Astrocyte of the cerebellum (primary cell): ENCODE measurements around the gene PLEKHM3.

Experiments
- DNase-seq: peaks from one replicate; pipeline ENCODE4 v3.0.0-alpha.2; 2011; ENCODE audit warnings: low read depth
- H3K4me3 ChIP-seq: 2 replicates; pipeline ENCODE4 v1.5.1; 2011; ENCODE audit warnings: mild to moderate bottlenecking, low read depth, low read length, moderate library complexity
- in situ Hi-C: cut with HindIII; loops from 2 replicates; pipeline ENCODE4 v1.10.0; 2017; ENCODE audit warnings: low sequenced_read_pairs
- TF ChIP-seq, protein P1 (sequence below): IDR thresholded peaks from 2 replicates; pipeline ENCODE4 v1.5.1; 2012; ENCODE audit warnings: low read length, low read depth, moderate library complexity, mild to moderate bottlenecking; ENCODE audit errors: missing control alignments

PLEKHM3 gene, protein sequence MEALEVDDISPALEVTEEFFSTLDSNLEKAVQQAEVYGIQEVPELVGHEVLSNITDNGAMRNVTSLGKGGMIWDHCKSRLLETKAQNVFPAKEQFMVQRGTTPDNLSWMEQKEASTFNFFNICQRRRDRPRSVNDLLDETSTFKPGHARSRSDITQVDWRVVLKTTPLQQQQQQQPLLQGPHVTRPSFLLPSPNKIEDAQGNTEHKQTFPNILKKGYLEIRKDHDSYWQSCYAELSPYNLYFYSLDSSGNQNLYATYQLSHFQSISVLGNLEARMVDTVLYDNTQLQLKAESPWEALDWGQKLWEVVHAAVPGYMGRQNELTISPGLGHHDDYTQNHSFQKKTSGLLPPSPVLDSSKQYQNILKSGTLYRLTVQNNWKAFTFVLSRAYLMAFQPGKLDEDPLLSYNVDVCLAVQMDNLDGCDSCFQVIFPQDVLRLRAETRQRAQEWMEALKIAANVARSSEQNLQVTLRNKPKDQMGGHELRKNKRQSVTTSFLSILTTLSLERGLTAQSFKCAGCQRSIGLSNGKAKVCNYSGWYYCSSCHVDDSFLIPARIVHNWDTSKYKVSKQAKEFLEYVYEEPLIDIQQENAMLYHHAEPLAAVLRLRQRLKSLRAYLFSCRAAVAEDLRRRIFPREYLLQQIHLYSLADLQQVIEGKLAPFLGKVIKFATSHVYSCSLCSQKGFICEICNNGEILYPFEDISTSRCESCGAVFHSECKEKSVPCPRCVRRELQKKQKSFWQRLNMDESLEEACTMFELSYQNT

GRCh38 chr2:208025037-208025813 lies at the start of gene PLEKHM3:
Gene PLEKHM3, minus strand, starts transcription at chr2:208025527. Its CDS starts 23,888 bp downstream, at chr2:208001639.
- peak within 1 kb of the TSS; percentile 79 for H3K4me3 ChIP-seq
- in situ Hi-C loops: loop anchor here (10.0 kb wide), 1 partner anchor 270 kb away; no protein-coding TSS in a partner anchor
- TF ChIP-seq, protein P1, sequence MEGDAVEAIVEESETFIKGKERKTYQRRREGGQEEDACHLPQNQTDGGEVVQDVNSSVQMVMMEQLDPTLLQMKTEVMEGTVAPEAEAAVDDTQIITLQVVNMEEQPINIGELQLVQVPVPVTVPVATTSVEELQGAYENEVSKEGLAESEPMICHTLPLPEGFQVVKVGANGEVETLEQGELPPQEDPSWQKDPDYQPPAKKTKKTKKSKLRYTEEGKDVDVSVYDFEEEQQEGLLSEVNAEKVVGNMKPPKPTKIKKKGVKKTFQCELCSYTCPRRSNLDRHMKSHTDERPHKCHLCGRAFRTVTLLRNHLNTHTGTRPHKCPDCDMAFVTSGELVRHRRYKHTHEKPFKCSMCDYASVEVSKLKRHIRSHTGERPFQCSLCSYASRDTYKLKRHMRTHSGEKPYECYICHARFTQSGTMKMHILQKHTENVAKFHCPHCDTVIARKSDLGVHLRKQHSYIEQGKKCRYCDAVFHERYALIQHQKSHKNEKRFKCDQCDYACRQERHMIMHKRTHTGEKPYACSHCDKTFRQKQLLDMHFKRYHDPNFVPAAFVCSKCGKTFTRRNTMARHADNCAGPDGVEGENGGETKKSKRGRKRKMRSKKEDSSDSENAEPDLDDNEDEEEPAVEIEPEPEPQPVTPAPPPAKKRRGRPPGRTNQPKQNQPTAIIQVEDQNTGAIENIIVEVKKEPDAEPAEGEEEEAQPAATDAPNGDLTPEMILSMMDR: no peak
- peak; percentile 61 for DNase-seq

DNA sequence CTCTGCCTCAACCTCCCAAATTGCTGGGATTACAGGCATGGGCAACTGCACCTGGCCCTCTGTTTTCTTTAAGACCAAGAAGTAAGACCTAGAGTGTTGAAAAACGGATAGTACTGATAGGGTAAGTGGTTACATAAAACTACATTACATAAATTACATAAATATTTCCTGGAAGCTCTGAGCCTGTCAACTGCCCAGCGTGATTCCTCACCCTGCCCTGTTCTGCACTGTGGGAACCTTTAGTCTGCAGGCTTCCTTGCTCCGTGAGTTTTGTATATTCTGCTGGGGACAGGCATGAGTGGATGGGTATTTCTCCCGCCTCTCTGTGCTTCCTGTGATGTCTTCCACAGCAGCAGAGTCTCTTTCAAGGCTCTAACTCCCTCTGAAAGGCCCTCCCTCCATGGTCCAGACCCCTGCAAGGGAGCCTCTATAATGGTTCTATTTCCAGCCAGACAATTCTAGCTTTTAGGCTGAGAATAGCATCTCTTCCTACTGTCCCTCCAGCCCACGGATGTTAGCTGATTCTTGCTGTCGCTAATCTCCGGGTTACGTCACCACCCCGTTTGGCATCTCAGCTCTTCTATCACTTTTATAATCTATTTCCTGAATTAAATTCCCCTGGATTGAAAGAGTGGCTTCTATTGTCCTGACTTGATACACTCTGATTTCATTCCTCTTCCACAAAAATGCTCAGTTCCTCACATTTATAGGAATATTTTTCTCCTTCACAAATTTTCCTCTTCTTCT lies 49.5 kb upstream of the PLEKHM3 start:
- TF ChIP-seq, protein P1: no peak
- no peak overlapping the region for H3K4me3 ChIP-seq
- DNase-seq: no peak
- in situ Hi-C loops: no loop called here

- TF ChIP-seq, protein P1: peak; percentile 35
- in situ Hi-C loops: no loop called here
- no peak overlapping the region for H3K4me3 ChIP-seq
- DNase-seq: peak; percentile 58
These were observed 47.0 kb upstream of the PLEKHM3 start for GRCh38 chr2:208072250-208072892.

DNA sequence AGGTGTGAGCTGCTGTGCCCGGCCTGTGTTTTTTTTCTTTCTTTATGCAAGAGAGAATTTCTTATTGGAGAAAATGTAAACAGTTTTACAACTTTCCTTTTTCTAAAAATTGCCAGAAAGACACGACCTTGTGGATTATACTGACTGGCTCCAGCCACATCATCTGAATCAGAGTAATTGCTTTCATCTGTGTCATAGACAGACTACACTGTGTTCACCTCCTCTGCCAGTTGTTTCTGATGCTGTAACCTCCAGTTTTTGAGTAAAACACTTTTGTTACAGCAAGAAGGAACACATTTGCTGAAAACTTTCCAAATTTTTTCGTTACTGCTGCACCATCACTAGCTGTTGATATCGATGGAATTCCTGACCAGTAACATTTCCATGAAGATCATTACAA lies 43.9 kb upstream of the PLEKHM3 start:
- H3K4me3 ChIP-seq: no peak overlapping the region
- no peak for DNase-seq
- in situ Hi-C loops: no loop called here
- TF ChIP-seq, protein P1: no peak

DNA sequence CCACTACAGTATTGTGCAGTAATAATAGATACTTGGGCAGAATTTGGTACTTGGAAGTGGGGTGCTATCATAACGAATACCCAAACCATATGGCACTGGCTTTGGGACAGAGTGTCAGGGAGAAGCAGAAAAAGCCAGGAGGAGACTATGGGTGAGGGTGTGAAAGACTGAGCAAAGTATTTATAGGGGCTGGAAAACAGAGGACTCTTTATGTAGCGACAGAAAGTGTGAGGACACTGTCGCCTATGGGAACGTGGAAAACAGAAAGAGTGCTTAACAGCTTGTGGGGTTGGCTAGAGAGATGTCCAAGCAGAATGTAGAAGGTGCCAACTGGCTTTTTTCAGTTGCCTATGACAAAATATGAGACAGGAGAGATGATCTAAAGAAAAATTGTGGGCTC lies 40.7 kb upstream of the PLEKHM3 start:
- in situ Hi-C loops: no loop called here
- DNase-seq: no peak
- H3K4me3 ChIP-seq: no peak overlapping the region
- TF ChIP-seq, protein P1: no peak
